Natural killer cell (primary cell): ENCODE measurements around the gene PTPRK. TPM values are rescaled to one million over a fixed set of nuclear protein-coding genes. Genes with fewer than 3 reads are reported as not detected.

ENCODE experiments used
- ATAC-seq, 3 donors: fragments of 150-1000 bp in 2 of 3; fragments of 200-7000 bp in 1 of 3; cut with Tn5 transposase; 1 replicate in 1 of 3; 2 replicates in 2 of 3; pipeline ENCODE4 v1.10.0; 2021; ENCODE audit warnings: mild to moderate bottlenecking in 2 of 3, moderate library complexity in 2 of 3
- DNase-seq, 2 donors: peaks; one replicate each; pipeline versions ENCODE4 v3.0.0 to v3.0.0-alpha.2; 2013 to 2021; ENCODE audit warnings: mixed read lengths in 1 of 2
- H3K27ac ChIP-seq: one replicate; pipeline ENCODE4 v1.5.1; 2013; ENCODE audit warnings: mild to moderate bottlenecking, low read length
- H3K27me3 ChIP-seq: one replicate; pipeline ENCODE4 v1.6.1; 2013; ENCODE audit warnings: low read length; ENCODE audit not compliant: control insufficient read depth, insufficient read depth
- H3K36me3 ChIP-seq: one replicate; pipeline ENCODE4 v1.6.1; 2013; ENCODE audit warnings: low read length; ENCODE audit not compliant: control insufficient read depth, insufficient read depth
- H3K4me1 ChIP-seq: one replicate; pipeline ENCODE4 v1.6.1; 2013; ENCODE audit warnings: low read length; ENCODE audit not compliant: control insufficient read depth, insufficient read depth
- H3K4me3 ChIP-seq: one replicate; pipeline ENCODE4 v1.5.1; 2013; ENCODE audit warnings: low read length
- H3K9me3 ChIP-seq: one replicate; pipeline ENCODE4 v1.6.1; 2013; ENCODE audit warnings: low read length; ENCODE audit not compliant: control insufficient read depth, insufficient read depth
- H3K27ac Mint-ChIP-seq, 2 donors: one replicate each; pipeline ENCODE4 v1.8.0; 2022; ENCODE audit warnings: mild to moderate bottlenecking in 2 of 2, mixed read lengths in 2 of 2, moderate library complexity in 1 of 2
- H3K27me3 Mint-ChIP-seq, 2 donors: one replicate each; pipeline ENCODE4 v1.8.0; 2022; ENCODE audit warnings: low read depth in 2 of 2, mixed read lengths in 2 of 2
- H3K36me3 Mint-ChIP-seq: one replicate; pipeline ENCODE4 v1.8.0; 2022; ENCODE audit warnings: mixed read lengths
- H3K4me1 Mint-ChIP-seq, 2 donors: one replicate each; pipeline ENCODE4 v1.8.0; 2022; ENCODE audit warnings: mixed read lengths in 2 of 2
- H3K4me3 Mint-ChIP-seq: one replicate; pipeline ENCODE4 v1.8.0; 2022; ENCODE audit warnings: mild to moderate bottlenecking, moderate library complexity, mixed read lengths
- H3K9me3 Mint-ChIP-seq, 2 donors: one replicate each; pipeline ENCODE4 v1.8.0; 2022; ENCODE audit warnings: mixed read lengths in 2 of 2
- CTCF ChIP-seq: fragments of 200-600 bp; IDR thresholded peaks from one replicate; pipeline ENCODE4 v1.8.0; 2022; ENCODE audit warnings: antibody characterized with exemption
- WGBS: methylation state at CpG from one replicate; pipeline ENCODE4 v1.1.7; 2013; ENCODE audit warnings: missing lambda C conversion rate; ENCODE audit not compliant: insufficient coverage; 5-methylcytosine and 5-hydroxymethylcytosine counted together
- intact Hi-C: fragments of 100-400 bp; cut with micrococcal nuclease; formaldehyde crosslinking; loops from one replicate; pipeline ENCODE4 v1.14.2; 2022
- total RNA-seq, 4 donors: library from RNA; stranded (reverse); fragments of 120-200 nt in 1 of 4; gene quantifications; one replicate each; pipeline versions ENCODE4 v1.2.3 to v1.2.4, GENCODE V29; 2013 to 2022

Gene PTPRK
- total RNA-seq, 3 donors from 2014 or later (not counting 1 experiment from before 2014, with no cell fraction given), result 0.14 to 1.2 (median 0.95) TPM

- no peaks in the 10 kb centered on the region for H3K9me3 ChIP-seq
- Mint-ChIP-seq H3K27me3 (no peaks in the 10 kb centered on the region), H3K9me3 (no peaks in the 10 kb centered on the region), H3K36me3 (no peaks in the 10 kb centered on the region), H3K4me1 (no peaks in the 10 kb centered on the region), H3K27ac (no peak overlapping the region), H3K4me3 (no peak overlapping the region)
- no peak overlapping the region for H3K4me3 ChIP-seq
- ATAC-seq (no peak), DNase-seq (no peak)
- intact Hi-C loops, result no loop called here
- H3K27ac ChIP-seq, result no peak overlapping the region
- H3K4me1 ChIP-seq, result no peaks in the 10 kb centered on the region
- WGBS, result no CpG with 5 or more reads among the region's 2 CpGs
- no peak for TF ChIP-seq CTCF
- no peaks in the 10 kb centered on the region for H3K27me3 ChIP-seq
- H3K36me3 ChIP-seq, result no peaks in the 10 kb centered on the region
These were observed 398.8 kb downstream of the PTPRK start for GRCh38 chr6:128121610-128122009.

- ATAC-seq, result no peak
- TF ChIP-seq CTCF, result no peak
- Mint-ChIP-seq H3K4me3 (no peak overlapping the region), H3K27me3 (no peaks in the 10 kb centered on the region), H3K4me1 (no peaks in the 10 kb centered on the region), H3K36me3 (no peaks in the 10 kb centered on the region), H3K27ac (no peak overlapping the region), H3K9me3 (no peaks in the 10 kb centered on the region)
- H3K9me3 ChIP-seq, result no peaks in the 10 kb centered on the region
- no peaks in the 10 kb centered on the region for H3K27me3 ChIP-seq
- no peaks in the 10 kb centered on the region for H3K36me3 ChIP-seq
- no peak overlapping the region for H3K27ac ChIP-seq
- H3K4me1 ChIP-seq, result no peaks in the 10 kb centered on the region
- no peak for DNase-seq
- no peak overlapping the region for H3K4me3 ChIP-seq
- intact Hi-C loops, result no loop called here
These were observed 399.2 kb downstream of the PTPRK start for GRCh38 chr6:128121190-128121589.

GRCh38 chr6:128118401-128118800 is 402.0 kb downstream of the PTPRK start:
- no peak overlapping the region for H3K4me3 ChIP-seq
- no peaks in the 10 kb centered on the region for H3K4me1 ChIP-seq
- TF ChIP-seq CTCF, result no peak
- intact Hi-C loops, result no loop called here
- H3K36me3 ChIP-seq, result no peaks in the 10 kb centered on the region
- Mint-ChIP-seq H3K36me3 (no peaks in the 10 kb centered on the region), H3K27me3 (peaks cover 0 to 2% of the 10 kb centered on the region in 2 donors), H3K9me3 (peaks cover 0 to 4% of the 10 kb centered on the region in 2 donors), H3K27ac (no peak overlapping the region), H3K4me3 (no peak overlapping the region), H3K4me1 (no peaks in the 10 kb centered on the region)
- H3K9me3 ChIP-seq, result no peaks in the 10 kb centered on the region
- H3K27ac ChIP-seq, result no peak overlapping the region
- no peak for ATAC-seq
- DNase-seq, result no peak
- H3K27me3 ChIP-seq, result no peaks in the 10 kb centered on the region

GRCh38 chr6:128117916-128118315 is 402.5 kb downstream of the PTPRK start:
- peaks cover 0 to 2% of the 10 kb centered on the region in 2 donors for H3K27me3 Mint-ChIP-seq
- Histone ChIP-seq H3K4me1 (no peaks in the 10 kb centered on the region), H3K36me3 (no peaks in the 10 kb centered on the region), H3K9me3 (no peaks in the 10 kb centered on the region), H3K27ac (no peak overlapping the region), H3K4me3 (no peak overlapping the region), H3K27me3 (no peaks in the 10 kb centered on the region)
- WGBS, result 98% methylated on average over 3 of the region's 3 CpGs
- no peak overlapping the region for H3K27ac Mint-ChIP-seq
- ATAC-seq, result no peak
- H3K9me3 Mint-ChIP-seq, result peaks cover 0 to 4% of the 10 kb centered on the region in 2 donors
- H3K4me3 Mint-ChIP-seq, result no peak overlapping the region
- TF ChIP-seq CTCF, result no peak
- DNase-seq, result no peak
- no peaks in the 10 kb centered on the region for H3K36me3 Mint-ChIP-seq
- peaks cover 2 to 3% of the 10 kb centered on the region in 2 donors for H3K4me1 Mint-ChIP-seq
- intact Hi-C loops, result no loop called here
